H1 (cell line): ENCODE measurements around the gene ATP2B3. TPM values are rescaled to one million over a fixed set of nuclear protein-coding genes. Genes with fewer than 3 reads are reported as not detected.

ENCODE experiments used
- CTCF ChIA-PET: fragments of 300-600 bp; sonication (Branson Sonifier 250); formaldehyde crosslinking; loops from one replicate; lab custom pipeline; 2021; ENCODE audit not compliant: partially characterized antibody; lab: Charles Lee
- POLR2A ChIA-PET: fragments of 300-600 bp; sonication (Branson Sonifier 250); formaldehyde crosslinking; loops from one replicate; lab custom pipeline; 2021; ENCODE audit warnings: inconsistent platforms; ENCODE audit not compliant: partially characterized antibody; lab: Charles Lee
- DNase-seq, 2 experiments: peaks; one replicate each; pipeline versions ENCODE4 v3.0.0 to v3.0.0-alpha.2; 2010 to 2022; ENCODE audit warnings: low spot score in 2 of 2, low read depth in 1 of 2, mixed read lengths in 1 of 2
- FAIRE-seq: peaks from 2 replicates; lab custom pipeline; 2011; peaks lifted over from hg19 to GRCh38; lab: Jason Lieb, UNC
- H2AFZ ChIP-seq: 2 replicates; pipeline ENCODE4 v1.8.1; 2012; ENCODE audit warnings: low read length, inconsistent platforms
- H2AK5ac ChIP-seq: 2 replicates; pipeline ENCODE4 v1.6.1; 2013; ENCODE audit warnings: low read depth, low read length
- H2BK120ac ChIP-seq: replicated peaks from 2 replicates; pipeline ENCODE3; 2013; ENCODE audit warnings: low read depth, low read length, inconsistent platforms
- H2BK12ac ChIP-seq: 2 replicates; pipeline ENCODE4 v1.6.1; 2013; ENCODE audit warnings: low read depth, low read length
- H2BK15ac ChIP-seq: 2 replicates; pipeline ENCODE4 v1.6.1; 2013; ENCODE audit warnings: low read length
- H2BK20ac ChIP-seq: 2 replicates; pipeline ENCODE4 v1.6.1; 2013; ENCODE audit warnings: low read length
- H2BK5ac ChIP-seq: 2 replicates; pipeline ENCODE4 v1.6.1; 2013; ENCODE audit warnings: low read depth, low read length
- H3K14ac ChIP-seq: 2 replicates; pipeline ENCODE4 v1.6.1; 2013; ENCODE audit warnings: inconsistent platforms; ENCODE audit not compliant: insufficient read length
- H3K18ac ChIP-seq: 2 replicates; pipeline ENCODE4 v1.6.1; 2013; ENCODE audit warnings: low read length; ENCODE audit errors: extremely low read depth
- H3K23ac ChIP-seq: 2 replicates; pipeline ENCODE4 v1.6.1; 2013; ENCODE audit warnings: inconsistent platforms; ENCODE audit not compliant: insufficient read length
- H3K23me2 ChIP-seq: 2 replicates; pipeline ENCODE4 v1.6.1; 2013; ENCODE audit warnings: low read depth, low read length
- H3K27ac ChIP-seq: 2 replicates; pipeline ENCODE4 v1.6.1; 2011; ENCODE audit warnings: low read depth, low read length, inconsistent platforms
- H3K27me3 ChIP-seq, 4 experiments: replicated peaks in 1 of 4; 1 replicate in 1 of 4; 2 replicates in 3 of 4; pipeline versions ENCODE4 v1.6.1 to v1.8.1; 2011 to 2013; ENCODE audit warnings: low read length in 3 of 4, mild to moderate bottlenecking in 3 of 4, inconsistent platforms in 2 of 4, mixed read lengths in 2 of 4, moderate library complexity in 1 of 4; ENCODE audit not compliant: control insufficient read depth in 3 of 4, insufficient read depth in 3 of 4; ENCODE audit errors: extremely low read depth in 1 of 4
- H3K36me3 ChIP-seq, 4 experiments: 2 replicates each; pipeline versions ENCODE4 v1.6.1 to v1.8.1; 2011 to 2013; ENCODE audit warnings: mild to moderate bottlenecking in 4 of 4, low read length in 3 of 4, moderate library complexity in 2 of 4, control low read depth in 1 of 4, inconsistent platforms in 1 of 4; ENCODE audit not compliant: insufficient read depth in 4 of 4, control insufficient read depth in 2 of 4
- H3K4ac ChIP-seq: replicated peaks from 2 replicates; pipeline ENCODE3; 2013; ENCODE audit warnings: low read length, low read depth, mixed read lengths, inconsistent platforms; ENCODE audit not compliant: insufficient read length
- H3K4me1 ChIP-seq, 4 experiments: replicated peaks in 1 of 4; 1 replicate in 1 of 4; 2 replicates in 3 of 4; pipeline versions ENCODE4 v1.6.1 to v1.8.1; 2011 to 2013; ENCODE audit warnings: low read length in 3 of 4, inconsistent platforms in 2 of 4, mixed read lengths in 1 of 4; ENCODE audit not compliant: insufficient read depth in 4 of 4, control insufficient read depth in 3 of 4
- H3K4me2 ChIP-seq, 2 experiments: 2 replicates each; pipeline versions ENCODE4 v1.6.1 to v1.8.1; 2011 to 2013; ENCODE audit warnings: low read depth in 2 of 2, low read length in 2 of 2, control low read depth in 1 of 2, inconsistent platforms in 1 of 2, mild to moderate bottlenecking in 1 of 2; ENCODE audit not compliant: insufficient read depth in 1 of 2
- H3K4me3 ChIP-seq, 4 experiments: fragments of 200-600, 300-600 bp in 1 of 4; sonication (generic), shearing (Covaris generic), sonication (Bioruptor Twin) in 1 of 4; 2 replicates each; pipeline versions ENCODE4 v1.5.1 to v1.8.1; 2011 to 2016; ENCODE audit warnings: low read length in 4 of 4, low read depth in 3 of 4, control low read depth in 2 of 4, inconsistent platforms in 2 of 4, mild to moderate bottlenecking in 2 of 4, mixed read lengths in 1 of 4, moderate library complexity in 1 of 4; ENCODE audit not compliant: insufficient read depth in 2 of 4; ENCODE audit errors: extremely low read depth in 1 of 4
- H3K56ac ChIP-seq: replicated peaks from 2 replicates; pipeline ENCODE3; 2013; ENCODE audit warnings: low read depth, mild to moderate bottlenecking, mixed read lengths, low read length, inconsistent platforms; ENCODE audit not compliant: insufficient read length
- H3K79me1 ChIP-seq: 2 replicates; pipeline ENCODE4 v1.6.1; 2013; ENCODE audit warnings: low read depth, low read length, control low read depth
- H3K79me2 ChIP-seq, 2 experiments: 2 replicates each; pipeline versions ENCODE4 v1.6.1 to v1.8.1; 2012 to 2013; ENCODE audit warnings: low read length in 2 of 2, mild to moderate bottlenecking in 2 of 2, inconsistent platforms in 1 of 2; ENCODE audit not compliant: insufficient read depth in 2 of 2, control insufficient read depth in 1 of 2
- H3K9ac ChIP-seq, 4 experiments: replicated peaks in 1 of 4; 1 replicate in 1 of 4; 2 replicates in 3 of 4; pipeline versions ENCODE4 v1.6.1 to v1.8.1; 2011 to 2013; ENCODE audit warnings: low read depth in 3 of 4, low read length in 3 of 4, control low read depth in 2 of 4, mild to moderate bottlenecking in 2 of 4, moderate library complexity in 2 of 4, inconsistent platforms in 1 of 4; ENCODE audit errors: extremely low read depth in 1 of 4
- H3K9me3 ChIP-seq, 2 experiments: 2 replicates each; pipeline versions ENCODE4 v1.6.1 to v1.8.1; 2012 to 2013; ENCODE audit warnings: mild to moderate bottlenecking in 2 of 2, moderate library complexity in 2 of 2, control low read depth in 1 of 2, inconsistent platforms in 1 of 2, low read depth in 1 of 2, low read length in 1 of 2, mixed read lengths in 1 of 2; ENCODE audit not compliant: insufficient read depth in 2 of 2
- H4K20me1 ChIP-seq, 2 experiments: replicated peaks in 1 of 2; 2 replicates each; pipeline versions ENCODE3 to v1.8.1; 2011 to 2013; ENCODE audit warnings: inconsistent platforms in 2 of 2, low read length in 2 of 2, mild to moderate bottlenecking in 1 of 2; ENCODE audit not compliant: insufficient read depth in 2 of 2, control insufficient read depth in 1 of 2
- H4K5ac ChIP-seq: 2 replicates; pipeline ENCODE4 v1.6.1; 2013; ENCODE audit warnings: low read length, low read depth, mixed read lengths, inconsistent platforms; ENCODE audit not compliant: insufficient read length
- H4K8ac ChIP-seq: 2 replicates; pipeline ENCODE4 v1.8.0; 2013; ENCODE audit warnings: mild to moderate bottlenecking, moderate library complexity, low read length, inconsistent platforms; ENCODE audit not compliant: insufficient read depth; ENCODE audit errors: extremely low read depth
- H4K91ac ChIP-seq: replicated peaks from 2 replicates; pipeline ENCODE3; 2013; ENCODE audit warnings: low read length, mixed read lengths, inconsistent platforms; ENCODE audit not compliant: insufficient read length
- CHD1 ChIP-seq: IDR thresholded peaks from 2 replicates; pipeline ENCODE4 v1.6.1; 2012; ENCODE audit warnings: low read depth, low read length, improper control_type of control experiment
- KDM4A ChIP-seq: IDR thresholded peaks from one replicate; pipeline ENCODE4 v1.7.1; 2012; ENCODE audit warnings: low read depth, mild to moderate bottlenecking, moderate library complexity, low read length, inconsistent platforms; ENCODE audit not compliant: severe bottlenecking
- SP1 ChIP-seq: IDR thresholded peaks from 2 replicates; pipeline ENCODE4 v1.6.1; 2011; ENCODE audit warnings: low read depth, low read length
- WGBS, 2 experiments: shearing (Covaris generic) in 1 of 2; methylation state at CpG; one replicate each; pipeline versions ENCODE4 v1.1.6 to v1.1.7; 2013 to 2015; ENCODE audit warnings: low lambda C conversion rate in 2 of 2, mixed read lengths in 2 of 2, inconsistent platforms in 1 of 2, low coverage in 1 of 2, missing lambda C conversion rate in 1 of 2; ENCODE audit not compliant: insufficient replicate concordance in 2 of 2, insufficient coverage in 1 of 2, insufficient read length in 1 of 2; ENCODE audit errors: extremely low coverage in 1 of 2, missing lambda C conversion rate in 1 of 2; 5-methylcytosine and 5-hydroxymethylcytosine counted together
- polyA plus RNA-seq, 7 experiments: library from polyadenylated mRNA; depleted of rRNA in 3 of 7; stranded (reverse) in 5 of 7; unstranded in 2 of 7; fragments of >200 nt in 5 of 7; fragments of 200-250 nt in 2 of 7; gene quantifications; 1 replicate in 5 of 7; 2 replicates in 1 of 7; 4 replicates in 1 of 7; pipeline versions ENCODE4 v1.2.1 to v1.2.3, GENCODE V29; 2011 to 2013; ENCODE audit warnings: missing spikeins in 2 of 7, mixed read lengths in 2 of 7
- total RNA-seq: library from RNA; stranded (reverse); fragmentation: NEBNext Ultra II Directional; extraction: Animal tissue kit (Norgen Biotek cat#: 25700); gene quantifications from 2 replicates; pipeline ENCODE4 v1.2.1, GENCODE V29; 2021

The ATP2B3 gene
- total and polyA plus RNA-seq, 2 of the 8 experiments (the other 6 are each of a cell fraction or from before 2014, with no cell fraction given), result 0.14 to 0.19 TPM

DNA sequence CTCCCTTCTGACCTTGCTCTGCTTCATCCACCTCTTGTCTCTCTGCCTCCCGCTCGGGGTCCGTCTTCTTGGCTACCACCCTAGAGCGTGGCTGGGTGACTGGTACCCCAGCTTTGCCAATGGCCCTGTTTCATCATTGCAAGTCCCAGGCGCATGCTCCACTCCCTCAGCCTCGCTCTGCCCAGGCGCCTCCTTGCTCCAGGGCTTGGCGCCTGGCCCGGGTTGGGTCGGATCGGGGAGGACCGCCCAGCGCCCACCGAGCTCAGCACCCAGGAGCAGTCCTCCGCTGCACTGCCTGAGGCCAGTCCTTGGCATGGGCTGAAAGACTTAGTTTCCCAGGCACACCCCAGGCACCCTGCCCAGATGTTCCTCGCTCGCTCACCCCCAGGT is 22.1 kb upstream of the ATP2B3 start:
- WGBS, 2 experiments, result 40% methylated on average over 1 of the region's 17 CpGs; no CpG with 5 or more reads in 1 of the 2 experiments
- FAIRE-seq (no peak), DNase-seq (no peak)
- H4K20me1 ChIP-seq, result no peaks in the 10 kb centered on the region
- H4K5ac ChIP-seq, result no peak overlapping the region
- H3K27me3 ChIP-seq, result peaks cover 0 to 2% (median 0%) of the 10 kb centered on the region in 4 experiments; a peak in 5 of 7 replicates
- POLR2A ChIA-PET, result interaction anchor here (1.3 to 2.0 kb wide), 2 partner anchors 10 to 162 kb away, joined by 3 to 4 read pairs; partner anchors contain the start of gene ZNF275
- H3K23me2 ChIP-seq, result no peaks in the 10 kb centered on the region; the same call in 1 of the 2 replicates
- H4K91ac ChIP-seq, result no peak overlapping the region
- no peaks in the 10 kb centered on the region for H3K36me3 ChIP-seq
- peak overlapping the region; percentile 54 to 74 for H3K4me2 ChIP-seq
- H2AFZ ChIP-seq, result no peak overlapping the region
- no peak overlapping the region for H2BK15ac ChIP-seq
- no peak overlapping the region for H3K23ac ChIP-seq
- no peaks in the 10 kb centered on the region for H3K79me2 ChIP-seq
- H3K4me3 ChIP-seq, result peak overlapping the region in 3 of 4 experiments; percentile 3 to 52 (median 6); a peak in 3 of 8 replicates
- H3K9ac ChIP-seq, result no peak overlapping the region
- H3K18ac ChIP-seq, result no peak overlapping the region
- no peak overlapping the region for H2BK5ac ChIP-seq
- TF ChIP-seq SP1 (no peak), CHD1 (no peak), KDM4A (no peak)
- CTCF ChIA-PET, result interaction anchor here (0.7 to 7.5 kb wide), 6 partner anchors 12 to 81 kb away, joined by 3 to 50 read pairs (median 4); no protein-coding TSS in a partner anchor
- H3K14ac ChIP-seq, result no peak overlapping the region
- peaks cover 0 to 18% (median 5%) of the 10 kb centered on the region in 4 experiments; a peak in 3 of 7 replicates for H3K4me1 ChIP-seq
- H3K79me1 ChIP-seq, result no peaks in the 10 kb centered on the region
- H2BK20ac ChIP-seq, result no peak overlapping the region
- no peak overlapping the region for H3K56ac ChIP-seq
- no peak overlapping the region for H4K8ac ChIP-seq
- no peaks in the 10 kb centered on the region for H3K9me3 ChIP-seq
- no peak overlapping the region for H2AK5ac ChIP-seq
- H2BK12ac ChIP-seq, result peak overlapping the region; percentile 68; the same call in 1 of the 2 replicates
- H3K27ac ChIP-seq, result no peak overlapping the region
- no peak overlapping the region for H2BK120ac ChIP-seq
- H3K4ac ChIP-seq, result no peak overlapping the region
